ENCODE measurements around the gene SMIM44. TPM values are rescaled to one million over a fixed set of nuclear protein-coding genes. Genes with fewer than 3 reads are reported as not detected.

SMIM44 gene
- polyA plus RNA-seq, 1 donor (not counting 4 experiments of a cell fraction or from before 2014, with no cell fraction given): not detected

DNA sequence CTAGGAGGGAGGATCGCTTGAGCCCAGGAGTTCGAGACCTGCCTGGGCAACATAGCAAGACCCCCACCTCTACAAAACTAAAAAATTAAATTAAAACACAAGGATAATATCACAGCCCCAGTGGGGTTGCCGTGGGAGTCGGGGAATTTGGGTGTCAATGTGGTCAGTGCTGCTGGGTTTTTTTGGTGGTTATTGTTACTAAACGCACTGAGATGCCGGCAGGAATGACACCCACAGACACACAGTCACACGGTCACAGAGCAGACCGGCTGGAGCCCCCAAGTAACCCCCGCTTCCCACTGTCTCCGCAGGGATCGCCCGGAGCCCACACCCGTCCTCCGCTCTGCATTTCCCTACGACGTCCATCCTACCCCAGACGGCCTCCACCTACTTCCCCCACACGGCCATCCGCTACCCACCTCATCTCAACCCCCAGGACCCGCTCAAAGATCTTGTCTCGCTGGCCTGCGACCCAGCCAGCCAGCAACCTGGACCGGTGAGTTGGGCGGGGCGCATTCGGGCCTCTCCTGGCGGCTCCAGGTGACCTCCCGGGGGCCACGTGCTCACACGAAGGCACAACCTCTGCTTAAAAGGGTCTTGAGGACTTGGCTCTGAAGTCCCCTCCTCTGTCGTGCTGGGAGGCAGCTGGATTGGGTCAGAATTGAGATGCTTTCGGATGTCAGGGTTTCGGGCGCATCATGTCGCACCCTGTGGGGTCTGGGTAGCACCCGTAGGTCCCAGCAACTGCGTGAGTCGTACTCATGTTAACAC is 30.9 kb downstream of the SMIM44 start:
- Histone ChIP-seq H2AFZ (ENCODE audit: control insufficient read depth, low read length) (no peak overlapping the region), H3K36me3 (ENCODE audit: control insufficient read depth in 2 of 2, extremely low read depth in 1 of 2, insufficient read depth in 2 of 2, low read length in 2 of 2) (peaks cover 21 to 38% of the 10 kb centered on the region in 2 experiments), H3K9me1 (ENCODE audit: control insufficient read depth, extremely low read depth, insufficient read depth, low read length) (no peaks in the 10 kb centered on the region), H3K4me3 (ENCODE audit: control insufficient read depth in 2 of 3, extremely low read depth in 1 of 3, insufficient read depth in 2 of 3, low read depth in 1 of 3, low read length in 3 of 3) (no peak overlapping the region), H3K27me3 (ENCODE audit: control insufficient read depth, extremely low read depth, insufficient read depth, low read length) (no peaks in the 10 kb centered on the region), H3K4me1 (ENCODE audit: control insufficient read depth, extremely low read depth, insufficient read depth, low read length) (peaks cover 9% of the 10 kb centered on the region), H3K4me2 (ENCODE audit: control insufficient read depth, extremely low read depth, insufficient read depth, low read depth, low read length) (no peak overlapping the region), H3K27ac (ENCODE audit: control insufficient read depth, insufficient read depth, low read length) (no peak overlapping the region), H3K79me2 (ENCODE audit: control insufficient read depth, insufficient read depth, low read length) (peaks cover 5% of the 10 kb centered on the region), H3K9me3 (ENCODE audit: control insufficient read depth, low read depth, low read length) (no peaks in the 10 kb centered on the region), H3K9ac (ENCODE audit: control insufficient read depth, extremely low read depth, insufficient read depth, low read length) (no peak overlapping the region), H4K20me1 (ENCODE audit: control insufficient read depth, extremely low read depth, insufficient read depth, low read length) (no peaks in the 10 kb centered on the region)
- FAIRE-seq (no peak), DNase-seq (ENCODE audit: low read depth, low spot score) (no peak)
- no peak for TF ChIP-seq EZH2 (IDR thresholded peaks at IDR 0.05; ENCODE audit: low read length)
- TF ChIP-seq CTCF (optimal IDR thresholded peaks at IDR 0.05 in 1 of 3, IDR thresholded peaks at IDR 0.05 in 1 of 3, conservative IDR thresholded peaks at IDR 0.05 in 1 of 3; ENCODE audit: extremely low read depth in 1 of 3, insufficient read depth in 2 of 3, low read length in 3 of 3): no peak
- dilution Hi-C loops (cut with MboI; ENCODE audit: extremely low pct_ligation_motif_present, low sequenced_read_pairs): no loop called here

GRCh38 chr19:3451451-3451866 is 31.8 kb downstream of the SMIM44 start:
- Histone ChIP-seq H3K4me1 (ENCODE audit: control insufficient read depth, extremely low read depth, insufficient read depth, low read length) (peaks cover 9% of the 10 kb centered on the region), H3K27me3 (ENCODE audit: control insufficient read depth, extremely low read depth, insufficient read depth, low read length) (no peaks in the 10 kb centered on the region), H4K20me1 (ENCODE audit: control insufficient read depth, extremely low read depth, insufficient read depth, low read length) (no peaks in the 10 kb centered on the region), H2AFZ (ENCODE audit: control insufficient read depth, low read length) (no peak overlapping the region), H3K9me1 (ENCODE audit: control insufficient read depth, extremely low read depth, insufficient read depth, low read length) (no peaks in the 10 kb centered on the region), H3K4me3 (ENCODE audit: control insufficient read depth in 2 of 3, extremely low read depth in 1 of 3, insufficient read depth in 2 of 3, low read depth in 1 of 3, low read length in 3 of 3) (no peak overlapping the region), H3K79me2 (ENCODE audit: control insufficient read depth, insufficient read depth, low read length) (peaks cover 5% of the 10 kb centered on the region), H3K4me2 (ENCODE audit: control insufficient read depth, extremely low read depth, insufficient read depth, low read depth, low read length) (no peak overlapping the region), H3K36me3 (ENCODE audit: control insufficient read depth in 2 of 2, extremely low read depth in 1 of 2, insufficient read depth in 2 of 2, low read length in 2 of 2) (peaks cover 21 to 34% of the 10 kb centered on the region in 2 experiments), H3K9ac (ENCODE audit: control insufficient read depth, extremely low read depth, insufficient read depth, low read length) (peak overlapping the region; percentile 49), H3K27ac (ENCODE audit: control insufficient read depth, insufficient read depth, low read length) (peak overlapping the region; percentile 65), H3K9me3 (ENCODE audit: control insufficient read depth, low read depth, low read length) (no peaks in the 10 kb centered on the region)
- no peak for TF ChIP-seq CTCF (optimal IDR thresholded peaks at IDR 0.05 in 1 of 3, IDR thresholded peaks at IDR 0.05 in 1 of 3, conservative IDR thresholded peaks at IDR 0.05 in 1 of 3; ENCODE audit: extremely low read depth in 1 of 3, insufficient read depth in 2 of 3, low read length in 3 of 3)
- TF ChIP-seq EZH2 (IDR thresholded peaks at IDR 0.05; ENCODE audit: low read length): no peak
- DNase-seq (ENCODE audit: low read depth, low spot score) (no peak), FAIRE-seq (no peak)
- dilution Hi-C loops (cut with MboI; ENCODE audit: extremely low pct_ligation_motif_present, low sequenced_read_pairs): no loop called here
